Liver (tissue), 3 donors: ENCODE measurements around the gene MCTP2.

Source experiments
- EGR1 ChIP-seq, 2 donors: IDR thresholded peaks; 2 replicates each; pipeline ENCODE4 v1.6.1; 2016 to 2018; ENCODE audit warnings: antibody characterized with exemption in 2 of 2, low read depth in 2 of 2
- GABPA ChIP-seq, 2 donors: IDR thresholded peaks in 1 of 2; conservative IDR thresholded peaks in 1 of 2; 2 replicates each; pipeline ENCODE4 v1.6.1; 2016; ENCODE audit warnings: antibody characterized with exemption in 2 of 2, mild to moderate bottlenecking in 1 of 2, moderate library complexity in 1 of 2
- JUND ChIP-seq, 2 donors: IDR thresholded peaks; 2 replicates each; pipeline ENCODE4 v1.6.1; 2016; ENCODE audit warnings: antibody characterized with exemption in 2 of 2
- SP1 ChIP-seq: IDR thresholded peaks from 2 replicates; pipeline ENCODE4 v1.6.1; 2018; ENCODE audit warnings: antibody characterized with exemption, mild to moderate bottlenecking
- YY1 ChIP-seq: IDR thresholded peaks from 2 replicates; pipeline ENCODE4 v1.6.1; 2016; ENCODE audit warnings: antibody characterized with exemption, mild to moderate bottlenecking
- TF ChIP-seq, protein P1 (sequence below): fragments of 150-350 bp; IDR thresholded peaks from 2 replicates; pipeline ENCODE4 v1.5.1; 2017; ENCODE audit warnings: improper control_type of control experiment, low read depth, low read length; ENCODE audit not compliant: missing input control
- TF ChIP-seq, protein P2 (sequence below): IDR thresholded peaks from 2 replicates; pipeline ENCODE4 v1.6.1; 2016; ENCODE audit warnings: antibody characterized with exemption
- TF ChIP-seq, protein P3 (sequence below): IDR thresholded peaks from 2 replicates; pipeline ENCODE4 v1.6.1; 2016; ENCODE audit warnings: antibody characterized with exemption
- donor health status: healthy.
- donor health status: healthy.

DNA sequence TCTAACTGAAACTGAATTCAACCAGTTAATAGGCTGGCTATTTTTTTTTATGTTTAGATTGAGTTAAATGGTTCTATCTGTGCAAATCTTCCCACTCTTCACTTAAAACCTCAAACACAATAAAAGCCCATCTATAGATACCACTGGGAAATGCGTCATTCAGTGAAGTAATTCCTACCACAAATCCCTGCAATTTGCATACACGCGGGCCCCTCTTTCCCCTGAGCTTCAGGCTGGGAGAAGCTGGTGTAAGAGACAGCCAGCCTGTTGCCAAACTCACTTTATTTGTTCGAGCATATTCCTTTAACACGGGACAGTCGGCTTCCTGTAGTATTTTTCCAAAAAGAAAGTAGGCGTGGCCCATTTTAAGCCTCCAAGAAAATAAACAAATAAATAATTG, 26.0 kb upstream of the MCTP2 start:
- TF ChIP-seq JUND (IDR thresholded peaks at IDR 0.05) (no peak), YY1 (no peak), EGR1 (IDR thresholded peaks at IDR 0.05; ENCODE audit: low read depth in 2 of 2) (no peak), GABPA (IDR thresholded peaks at IDR 0.05 in 1 of 2, conservative IDR thresholded peaks at IDR 0.05 in 1 of 2) (no peak), SP1 (no peak)
- TF ChIP-seq, protein P1, sequence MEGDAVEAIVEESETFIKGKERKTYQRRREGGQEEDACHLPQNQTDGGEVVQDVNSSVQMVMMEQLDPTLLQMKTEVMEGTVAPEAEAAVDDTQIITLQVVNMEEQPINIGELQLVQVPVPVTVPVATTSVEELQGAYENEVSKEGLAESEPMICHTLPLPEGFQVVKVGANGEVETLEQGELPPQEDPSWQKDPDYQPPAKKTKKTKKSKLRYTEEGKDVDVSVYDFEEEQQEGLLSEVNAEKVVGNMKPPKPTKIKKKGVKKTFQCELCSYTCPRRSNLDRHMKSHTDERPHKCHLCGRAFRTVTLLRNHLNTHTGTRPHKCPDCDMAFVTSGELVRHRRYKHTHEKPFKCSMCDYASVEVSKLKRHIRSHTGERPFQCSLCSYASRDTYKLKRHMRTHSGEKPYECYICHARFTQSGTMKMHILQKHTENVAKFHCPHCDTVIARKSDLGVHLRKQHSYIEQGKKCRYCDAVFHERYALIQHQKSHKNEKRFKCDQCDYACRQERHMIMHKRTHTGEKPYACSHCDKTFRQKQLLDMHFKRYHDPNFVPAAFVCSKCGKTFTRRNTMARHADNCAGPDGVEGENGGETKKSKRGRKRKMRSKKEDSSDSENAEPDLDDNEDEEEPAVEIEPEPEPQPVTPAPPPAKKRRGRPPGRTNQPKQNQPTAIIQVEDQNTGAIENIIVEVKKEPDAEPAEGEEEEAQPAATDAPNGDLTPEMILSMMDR, result no peak
- TF ChIP-seq, protein P2, sequence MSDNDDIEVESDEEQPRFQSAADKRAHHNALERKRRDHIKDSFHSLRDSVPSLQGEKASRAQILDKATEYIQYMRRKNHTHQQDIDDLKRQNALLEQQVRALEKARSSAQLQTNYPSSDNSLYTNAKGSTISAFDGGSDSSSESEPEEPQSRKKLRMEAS, result no peak
- TF ChIP-seq, protein P3, sequence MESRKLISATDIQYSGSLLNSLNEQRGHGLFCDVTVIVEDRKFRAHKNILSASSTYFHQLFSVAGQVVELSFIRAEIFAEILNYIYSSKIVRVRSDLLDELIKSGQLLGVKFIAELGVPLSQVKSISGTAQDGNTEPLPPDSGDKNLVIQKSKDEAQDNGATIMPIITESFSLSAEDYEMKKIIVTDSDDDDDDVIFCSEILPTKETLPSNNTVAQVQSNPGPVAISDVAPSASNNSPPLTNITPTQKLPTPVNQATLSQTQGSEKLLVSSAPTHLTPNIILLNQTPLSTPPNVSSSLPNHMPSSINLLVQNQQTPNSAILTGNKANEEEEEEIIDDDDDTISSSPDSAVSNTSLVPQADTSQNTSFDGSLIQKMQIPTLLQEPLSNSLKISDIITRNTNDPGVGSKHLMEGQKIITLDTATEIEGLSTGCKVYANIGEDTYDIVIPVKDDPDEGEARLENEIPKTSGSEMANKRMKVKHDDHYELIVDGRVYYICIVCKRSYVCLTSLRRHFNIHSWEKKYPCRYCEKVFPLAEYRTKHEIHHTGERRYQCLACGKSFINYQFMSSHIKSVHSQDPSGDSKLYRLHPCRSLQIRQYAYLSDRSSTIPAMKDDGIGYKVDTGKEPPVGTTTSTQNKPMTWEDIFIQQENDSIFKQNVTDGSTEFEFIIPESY, result no peak
